Stimulated activated CD4-positive, alpha-beta T cell treated with anti-CD3 and anti-CD28 coated beads, Interleukin-2, amount 100 ng/mL, for 24 hours (primary cell): ENCODE data around the gene IFNE.
"Not testable (repeated sequence)": the region's sequence is repeated elsewhere in the genome, so short reads cannot be mapped to it uniquely, and the experiment has no call there.

Experiments used
- DNase-seq, 2 donors: peaks; one replicate each; pipeline ENCODE4 v3.0.0-alpha.2; 2020

The IFNE gene

GRCh38 chr9:21481470-21482056 lies 550 bp downstream of the IFNE start:
- no peak for DNase-seq

- no peak for DNase-seq
These were observed 2.9 kb downstream of the IFNE start for GRCh38 chr9:21479152-21479702.

- no peak for DNase-seq
These were observed 4.6 kb downstream of the IFNE start for GRCh38 chr9:21477466-21477865.

GRCh38 chr9:21473236-21473635 lies 8.9 kb downstream of the IFNE start:
- DNase-seq: no peak

GRCh38 chr9:21470126-21470525 lies 12.0 kb downstream of the IFNE start:
- no peak for DNase-seq

GRCh38 chr9:21465859-21466518 lies 16.1 kb downstream of the IFNE start:
- DNase-seq: no peak

- no peak for DNase-seq
These were observed 17.0 kb downstream of the IFNE start for GRCh38 chr9:21465138-21465537.

GRCh38 chr9:21461377-21461776 lies 20.7 kb downstream of the IFNE start:
- DNase-seq: no peak

- peak in 1 of 2 donors; percentile 6 for DNase-seq
These were observed 26.8 kb downstream of the IFNE start for GRCh38 chr9:21455320-21455719.

GRCh38 chr9:21454149-21454548 lies 28.0 kb downstream of the IFNE start:
- no peak for DNase-seq

GRCh38 chr9:21452681-21453080 lies 29.4 kb downstream of the IFNE start:
- no peak for DNase-seq

GRCh38 chr9:21450733-21451394 lies 31.2 kb downstream of the IFNE start:
- DNase-seq: no peak

- DNase-seq: not testable (repeated sequence)
These were observed 32.8 kb downstream of the IFNE start for GRCh38 chr9:21449312-21449711.

- DNase-seq: no peak
These were observed 38.1 kb downstream of the IFNE start for GRCh38 chr9:21443849-21444625.

- DNase-seq: no peak
These were observed 42.0 kb downstream of the IFNE start, which contains the start of gene IFNA1 for GRCh38 chr9:21440139-21440538. TSS of gene IFNA1 (plus strand) at chr9:21440439. CDS start at chr9:21440508, 69 bp downstream.

- not testable (repeated sequence) for DNase-seq
These were observed 47.1 kb downstream of the IFNE start for GRCh38 chr9:21435015-21435383.

GRCh38 chr9:21434202-21435014 lies 47.7 kb downstream of the IFNE start:
- DNase-seq: peak; percentile 45 to 64

- no peak for DNase-seq
These were observed 49.3 kb downstream of the IFNE start for GRCh38 chr9:21432672-21433425.
